ENCODE data around the gene CDKN2B-AS1.

CDKN2B-AS1 gene

DNA sequence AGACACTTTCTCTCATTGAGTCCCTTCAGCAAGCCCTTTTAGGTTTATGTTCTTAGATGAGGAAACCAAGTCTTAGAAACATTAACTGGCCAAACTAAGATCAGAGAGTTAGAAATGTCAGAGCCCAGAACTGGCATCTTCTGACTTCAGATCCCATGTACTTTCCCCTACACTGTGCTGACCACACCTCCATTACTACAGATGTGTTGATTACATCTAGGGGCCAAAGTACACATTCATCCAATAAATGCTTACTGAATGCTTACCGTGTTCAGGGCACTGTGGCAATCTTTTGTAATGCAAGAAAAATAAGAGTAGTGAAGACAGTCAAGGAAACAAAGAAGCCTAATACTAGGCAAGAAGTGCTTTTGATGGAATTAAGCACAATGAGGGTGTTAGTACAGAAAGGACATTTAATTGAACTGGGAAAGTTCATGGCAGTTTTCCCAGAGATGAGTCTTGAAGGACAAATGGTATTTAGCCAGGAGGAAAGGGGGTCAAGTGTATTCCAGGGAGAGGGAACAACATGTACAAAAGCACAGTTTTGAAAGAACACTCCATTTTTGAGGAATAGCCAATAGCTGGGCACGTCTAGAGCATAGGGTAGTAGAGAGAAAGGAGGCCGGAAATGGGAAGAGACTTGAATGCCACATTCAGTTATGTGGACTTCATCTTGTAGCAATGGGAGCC, 104.2 kb downstream of the CDKN2B-AS1 start:
- no peak for DNase-seq

- no peak for DNase-seq
These were observed 106.0 kb downstream of the CDKN2B-AS1 start for GRCh38 chr9:22100626-22101025.

DNA sequence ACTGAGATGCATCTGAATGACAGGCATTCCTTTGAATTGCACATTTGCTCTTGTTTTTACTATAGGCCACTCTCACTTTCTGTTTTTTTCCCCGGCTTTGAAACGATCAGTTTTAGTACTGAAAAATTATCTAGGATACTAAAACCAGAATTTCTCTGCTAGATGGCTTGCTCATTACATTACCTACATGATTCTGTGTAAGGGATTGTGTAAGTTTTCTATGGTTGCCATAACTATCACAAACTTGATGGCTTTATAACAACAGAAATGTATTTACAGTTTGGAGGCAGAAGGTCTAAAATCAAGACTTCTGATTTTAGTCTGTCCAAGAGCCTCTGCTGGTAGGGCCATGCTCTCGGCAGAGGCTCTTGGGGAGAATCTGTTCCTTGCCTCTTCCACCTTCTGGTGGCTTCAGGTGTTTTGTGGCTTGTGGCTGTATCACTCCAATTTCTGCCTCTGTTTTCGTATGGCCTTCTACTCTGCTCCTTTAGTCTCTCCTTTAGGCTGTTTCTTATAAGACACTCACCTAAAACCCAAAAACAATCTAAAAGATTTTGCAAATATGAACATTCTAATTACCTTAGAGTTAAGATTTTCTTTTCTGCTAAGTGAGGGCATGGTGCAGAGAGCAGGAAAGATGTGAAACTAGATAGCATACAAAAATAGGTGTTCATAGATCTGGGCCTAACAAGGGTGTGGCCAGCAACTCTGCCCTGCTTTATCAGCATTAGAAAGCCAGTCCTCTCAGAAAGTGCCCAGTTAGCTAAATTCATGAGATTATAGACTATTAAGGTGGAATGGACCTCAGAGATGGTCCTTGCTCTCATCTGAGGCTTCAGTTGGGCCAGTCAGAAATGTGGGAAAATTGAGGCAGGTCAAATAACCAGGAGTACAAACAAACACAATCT, 107.8 kb downstream of the CDKN2B-AS1 start:
- DNase-seq: no peak

DNA sequence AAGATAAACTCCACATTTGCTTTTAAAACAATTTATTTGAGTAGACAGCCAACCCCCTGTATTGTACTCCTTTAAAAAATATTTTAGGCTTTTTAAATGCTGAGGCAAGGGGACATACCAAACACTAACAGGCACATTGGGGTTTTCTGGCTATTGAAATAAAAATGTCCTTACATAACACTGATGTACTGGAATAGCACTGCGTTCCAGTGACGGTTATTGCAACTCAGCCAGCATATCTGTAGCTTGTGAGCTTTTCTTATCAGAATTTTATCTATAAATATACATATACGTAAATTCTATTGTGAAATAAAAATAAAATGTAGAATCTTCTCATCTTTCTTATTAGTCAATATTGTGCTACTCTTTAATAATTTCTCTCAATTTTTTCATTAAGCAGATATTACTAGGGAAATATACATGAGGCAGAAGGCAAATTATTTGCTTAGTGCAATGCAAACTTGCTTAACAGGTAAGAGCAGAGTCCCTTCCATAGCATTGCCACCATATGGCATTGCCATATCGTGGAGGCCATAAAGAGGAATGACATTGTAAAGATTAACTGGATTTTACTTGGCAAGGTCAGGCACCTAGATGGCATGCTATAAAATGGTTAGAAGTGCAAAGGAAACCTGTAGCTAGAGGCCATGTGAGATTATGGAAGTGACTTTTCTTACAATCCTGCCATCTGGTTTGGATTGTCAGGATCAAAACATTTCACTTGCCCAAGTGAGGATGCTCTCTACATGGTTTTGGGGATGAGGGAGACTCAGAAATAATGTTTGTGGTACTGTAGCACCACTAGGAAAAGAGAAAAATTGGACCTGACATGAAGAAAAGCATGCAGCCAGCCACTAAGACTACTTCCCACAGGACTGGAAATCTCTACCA, 109.3 kb downstream of the CDKN2B-AS1 start:
- DNase-seq: no peak

- no peak for DNase-seq
These were observed 110.6 kb downstream of the CDKN2B-AS1 start for GRCh38 chr9:22105005-22105722.

- DNase-seq: no peak
These were observed 112.8 kb downstream of the CDKN2B-AS1 start for GRCh38 chr9:22107202-22108045.

- no peak for DNase-seq
These were observed 114.2 kb downstream of the CDKN2B-AS1 start for GRCh38 chr9:22108581-22109370.

DNA sequence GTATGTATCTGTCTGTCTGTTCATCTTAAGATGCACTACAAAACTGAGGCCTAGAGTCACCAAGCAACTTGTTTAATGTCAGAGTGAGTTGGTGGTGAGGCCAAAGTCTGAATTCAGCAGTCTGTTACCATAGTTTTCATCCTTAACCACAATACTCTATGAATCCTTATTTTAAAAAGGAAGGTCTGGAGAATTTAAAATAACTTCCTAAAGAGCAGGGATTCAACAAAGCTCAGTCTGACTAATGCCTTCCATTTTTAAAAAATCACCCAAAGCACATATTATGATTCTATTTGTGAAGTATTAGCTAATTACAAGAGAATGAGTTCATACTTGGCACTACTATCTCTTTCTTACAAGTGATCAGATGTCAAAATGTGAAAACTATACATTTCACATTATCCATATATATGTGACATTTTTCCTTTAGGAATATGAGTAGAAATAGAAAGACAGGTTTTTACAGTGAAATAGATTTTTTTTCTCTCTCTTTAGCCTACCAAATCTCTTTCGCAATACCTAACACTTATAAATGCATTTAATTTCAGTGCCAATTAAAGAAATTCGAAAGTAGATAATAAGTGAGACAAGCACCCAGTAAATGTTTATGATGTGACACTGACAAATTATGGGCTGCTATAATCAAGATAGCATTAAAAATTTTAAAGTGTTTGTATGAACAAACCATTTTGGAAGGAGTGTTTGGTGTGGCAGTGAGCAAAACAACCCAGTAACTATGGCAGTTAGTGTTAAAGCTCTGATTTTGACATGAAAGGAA, 116.8 kb downstream of the CDKN2B-AS1 start:
- DNase-seq: no peak

DNA sequence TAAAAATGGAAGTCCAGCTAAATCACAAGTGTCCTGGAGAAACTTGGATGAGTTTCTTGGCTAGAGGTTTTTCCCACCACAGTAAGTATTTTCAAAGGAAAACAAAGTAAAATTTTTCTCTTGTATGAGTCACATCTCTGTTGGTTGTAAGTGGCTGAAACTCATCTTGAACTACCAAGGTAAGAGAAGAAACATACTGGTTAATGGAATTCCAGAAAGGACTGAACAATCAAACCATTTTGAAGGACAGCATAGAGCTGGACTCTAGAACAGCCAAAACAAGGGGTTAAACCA, 117.3 kb downstream of the CDKN2B-AS1 start:
- no peak for DNase-seq

GRCh38 chr9:22112870-22113821, 118.6 kb downstream of the CDKN2B-AS1 start:
- DNase-seq: no peak

GRCh38 chr9:22114956-22115355, 120.4 kb downstream of the CDKN2B-AS1 start:
- no peak for DNase-seq

DNA sequence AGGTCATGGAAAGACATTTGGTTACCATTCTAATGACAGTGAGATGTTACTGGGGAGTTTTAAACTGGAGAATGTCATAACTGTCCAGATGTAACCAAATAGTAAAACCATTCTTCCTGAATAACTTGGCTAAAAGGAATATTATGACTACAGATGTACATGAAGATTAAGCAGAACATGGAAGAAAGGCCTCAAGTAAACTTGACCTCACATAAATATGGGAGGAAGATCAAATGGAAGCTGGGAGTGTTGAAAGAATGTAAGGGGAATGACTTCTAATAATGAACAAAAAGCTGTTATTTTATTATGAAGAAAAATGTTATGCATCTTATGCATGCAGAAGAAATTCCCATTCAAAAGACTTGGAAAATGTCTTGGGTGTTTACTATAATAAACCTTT, 122.2 kb downstream of the CDKN2B-AS1 start:
- no peak for DNase-seq

- no peak for DNase-seq
These were observed 123.2 kb downstream of the CDKN2B-AS1 start for GRCh38 chr9:22117511-22118384.

- no peak for DNase-seq
These were observed 124.4 kb downstream of the CDKN2B-AS1 start for GRCh38 chr9:22118810-22119521.

GRCh38 chr9:22119522-22120158, 125.0 kb downstream of the CDKN2B-AS1 start:
- no peak for DNase-seq

DNA sequence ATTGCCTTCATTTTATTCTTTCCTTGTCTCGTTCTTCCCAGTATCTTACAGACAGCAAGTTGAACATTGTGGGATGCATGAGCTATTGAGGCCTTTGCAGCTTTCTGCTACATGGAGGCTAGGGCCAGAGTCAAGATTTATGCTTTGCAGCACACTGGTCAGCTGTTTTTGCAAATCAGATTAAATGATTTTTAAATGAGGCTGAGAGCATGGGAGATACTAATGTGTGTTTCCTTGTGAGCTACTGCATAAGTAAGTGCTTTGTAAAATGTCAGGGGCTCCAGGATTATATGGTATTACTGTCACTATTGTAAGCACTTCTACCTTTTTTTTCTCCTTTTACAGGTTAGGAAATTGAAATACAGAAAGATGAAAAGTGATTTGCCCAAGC, 125.6 kb downstream of the CDKN2B-AS1 start:
- no peak for DNase-seq

GRCh38 chr9:22120595-22120994, 126.0 kb downstream of the CDKN2B-AS1 start:
- no peak for DNase-seq
